Retinal pigment epithelial cell (primary cell): ENCODE results near the gene SMCO3.

Experiments used
- DNase-seq: peaks from one replicate; pipeline ENCODE4 v3.0.0-alpha.2; 2010; ENCODE audit warnings: low read depth
- H3K4me3 ChIP-seq: 2 replicates; pipeline ENCODE4 v1.5.1; 2011; ENCODE audit warnings: mild to moderate bottlenecking, low read length, control low read depth, moderate library complexity
- TF ChIP-seq, protein P1 (sequence below): conservative IDR thresholded peaks from 2 replicates; pipeline ENCODE4 v1.5.1; 2011; ENCODE audit warnings: low read depth, low read length, control low read depth, inconsistent platforms

Gene SMCO3

DNA sequence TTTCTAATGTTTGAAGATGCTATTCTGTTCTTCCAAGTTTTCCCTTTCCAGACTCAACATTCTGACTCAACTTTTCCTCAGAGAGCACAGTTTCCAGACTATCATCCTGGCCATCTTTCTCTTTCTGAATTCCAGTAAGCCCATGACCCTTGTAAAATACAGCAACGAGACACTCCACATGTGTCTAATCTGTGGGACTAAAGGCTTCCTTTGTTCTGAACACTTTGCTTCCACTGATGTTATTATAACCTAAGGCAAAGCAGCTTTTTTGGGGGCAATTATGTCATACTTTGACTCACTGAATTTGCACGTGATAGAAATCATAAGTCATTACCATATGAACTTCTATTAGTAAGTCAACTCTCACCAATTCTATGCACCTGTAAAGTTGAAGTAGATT lies 35.7 kb upstream of the SMCO3 start:
- TF ChIP-seq, protein P1, sequence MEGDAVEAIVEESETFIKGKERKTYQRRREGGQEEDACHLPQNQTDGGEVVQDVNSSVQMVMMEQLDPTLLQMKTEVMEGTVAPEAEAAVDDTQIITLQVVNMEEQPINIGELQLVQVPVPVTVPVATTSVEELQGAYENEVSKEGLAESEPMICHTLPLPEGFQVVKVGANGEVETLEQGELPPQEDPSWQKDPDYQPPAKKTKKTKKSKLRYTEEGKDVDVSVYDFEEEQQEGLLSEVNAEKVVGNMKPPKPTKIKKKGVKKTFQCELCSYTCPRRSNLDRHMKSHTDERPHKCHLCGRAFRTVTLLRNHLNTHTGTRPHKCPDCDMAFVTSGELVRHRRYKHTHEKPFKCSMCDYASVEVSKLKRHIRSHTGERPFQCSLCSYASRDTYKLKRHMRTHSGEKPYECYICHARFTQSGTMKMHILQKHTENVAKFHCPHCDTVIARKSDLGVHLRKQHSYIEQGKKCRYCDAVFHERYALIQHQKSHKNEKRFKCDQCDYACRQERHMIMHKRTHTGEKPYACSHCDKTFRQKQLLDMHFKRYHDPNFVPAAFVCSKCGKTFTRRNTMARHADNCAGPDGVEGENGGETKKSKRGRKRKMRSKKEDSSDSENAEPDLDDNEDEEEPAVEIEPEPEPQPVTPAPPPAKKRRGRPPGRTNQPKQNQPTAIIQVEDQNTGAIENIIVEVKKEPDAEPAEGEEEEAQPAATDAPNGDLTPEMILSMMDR: no peak
- no peak for DNase-seq
- H3K4me3 ChIP-seq: no peak overlapping the region

DNA sequence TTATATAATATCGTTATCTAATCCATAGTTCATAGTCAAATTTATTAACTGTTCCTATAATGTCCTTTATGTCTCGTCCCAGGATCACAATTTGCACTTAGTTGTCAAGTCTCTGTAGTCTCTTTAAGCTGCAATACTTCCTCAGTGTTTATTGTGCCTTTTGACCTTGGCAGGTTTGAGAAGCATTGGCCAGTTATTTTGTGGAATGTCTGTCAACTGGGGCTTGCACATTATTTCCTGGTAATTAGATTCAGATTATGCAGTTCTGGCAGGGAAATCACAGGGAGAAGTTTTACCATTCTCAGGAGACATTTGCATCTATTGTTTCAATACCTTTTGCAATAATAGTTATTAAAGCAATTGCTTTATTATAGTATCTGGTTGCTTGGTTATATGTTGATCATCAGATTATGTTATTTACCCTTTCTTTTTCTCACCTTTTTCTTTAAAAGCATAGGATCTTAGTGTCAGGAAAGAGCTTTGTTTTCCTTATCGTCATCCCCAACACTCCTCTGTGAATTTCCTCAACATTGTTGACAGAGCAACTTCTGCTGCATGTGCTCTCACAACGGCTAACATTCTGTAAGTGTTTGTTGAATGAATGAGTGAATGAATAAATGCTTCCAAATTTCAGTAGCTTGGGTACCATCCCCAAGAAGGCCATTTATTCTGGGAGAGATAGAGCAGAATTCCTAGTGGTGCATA lies 33.0 kb upstream of the SMCO3 start:
- DNase-seq: no peak
- TF ChIP-seq, protein P1: no peak
- H3K4me3 ChIP-seq: no peak overlapping the region

DNA sequence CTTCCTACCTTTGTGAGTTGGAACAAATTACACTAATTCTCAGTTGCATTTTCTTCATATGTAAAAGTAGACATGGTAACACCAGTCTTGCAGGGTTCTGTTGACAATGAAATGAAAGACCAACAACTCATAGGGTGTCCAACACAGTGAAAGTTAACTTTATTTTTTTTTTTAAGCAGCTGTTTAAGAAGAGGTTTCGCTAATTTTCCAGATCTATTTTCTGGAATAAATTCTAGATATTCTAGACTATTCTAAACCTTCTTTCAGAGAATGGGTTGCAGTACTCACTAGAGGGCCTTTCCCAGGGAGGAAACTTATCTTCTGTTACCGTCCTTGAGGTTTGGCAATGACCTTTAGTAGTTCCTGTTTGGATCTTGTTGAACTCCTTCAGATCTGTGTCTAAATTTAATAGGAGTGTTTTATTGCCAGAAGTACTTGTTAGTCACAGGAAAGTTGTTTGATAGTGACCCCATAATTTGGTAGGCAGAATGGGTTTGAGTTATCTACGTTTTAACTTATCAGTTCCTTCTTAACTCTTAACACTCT lies 32.1 kb upstream of the SMCO3 start:
- no peak for DNase-seq
- TF ChIP-seq, protein P1: no peak
- H3K4me3 ChIP-seq: no peak overlapping the region

DNA sequence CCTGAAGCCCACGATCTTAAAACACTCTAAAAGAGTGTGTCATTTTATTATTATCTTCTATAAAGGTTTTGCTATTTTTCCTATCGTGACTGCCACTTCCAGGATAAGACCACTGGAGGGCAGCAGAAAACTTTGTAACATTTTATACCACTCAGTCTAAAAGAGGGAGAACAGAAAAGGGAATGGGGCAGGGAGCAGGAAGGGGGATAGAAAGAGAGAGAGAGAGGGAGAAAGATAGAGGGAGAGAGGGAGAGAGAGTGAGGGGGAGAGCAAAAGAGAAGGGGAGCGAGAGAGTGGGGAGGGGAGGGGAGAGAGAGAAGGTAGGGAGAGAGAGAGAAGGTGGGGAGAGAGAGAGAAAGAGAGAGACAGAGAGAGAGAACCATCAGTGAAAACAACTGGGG lies 31.4 kb upstream of the SMCO3 start:
- TF ChIP-seq, protein P1: peak; percentile 71

DNA sequence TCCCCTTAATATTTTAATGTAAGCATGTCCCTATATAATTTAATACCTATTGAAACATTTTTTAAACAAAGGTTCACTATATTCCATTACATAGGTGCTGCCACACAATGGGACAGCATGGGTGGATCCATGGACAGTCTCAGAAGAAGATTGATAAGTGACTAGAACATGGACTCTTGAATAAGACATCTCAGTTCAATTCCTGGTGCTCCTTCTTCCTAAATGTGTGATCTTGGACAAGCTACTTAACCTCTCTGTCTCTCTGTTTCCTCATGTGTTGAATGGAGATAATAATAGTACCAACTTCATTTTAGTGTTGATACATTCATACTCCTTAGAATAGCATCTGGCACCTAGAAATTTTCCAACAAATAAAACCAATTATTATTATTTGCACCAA lies 30.4 kb upstream of the SMCO3 start:
- TF ChIP-seq, protein P1: no peak
- DNase-seq: no peak
- H3K4me3 ChIP-seq: no peak overlapping the region

More for the DNA sequence above, 31.4 kb upstream of the SMCO3 start:
- DNase-seq: no peak
- H3K4me3 ChIP-seq: no peak overlapping the region

DNA sequence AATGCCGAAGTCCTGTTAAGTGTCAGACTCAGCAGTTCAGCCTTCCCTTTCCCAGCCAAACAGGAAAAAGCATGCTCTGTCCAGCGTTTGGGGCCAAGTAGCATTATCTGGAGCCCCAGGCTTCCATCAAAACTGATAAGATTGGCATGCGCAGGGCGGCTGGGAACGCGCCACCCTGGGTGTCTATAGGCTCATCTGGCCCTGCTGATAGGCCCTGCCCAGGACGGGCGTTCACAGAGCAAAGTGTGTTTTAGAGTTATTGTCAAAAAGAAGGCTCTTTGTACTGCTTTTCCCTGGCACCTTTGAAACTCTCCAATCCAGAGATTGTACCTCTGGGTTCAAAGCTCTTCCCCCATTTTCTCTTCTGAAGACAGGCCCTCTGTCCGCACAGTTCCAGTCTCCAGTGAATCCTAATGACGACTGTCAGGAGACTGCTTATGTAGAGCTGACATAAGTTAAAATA lies 29.5 kb upstream of the SMCO3 start, which contains the start of gene ART4:
TSS of gene ART4 (minus strand) at position 102 of the 463 bp plus-strand sequence. CDS start 413 bp downstream, outside the sequence.
- DNase-seq: no peak
- no peak within 1 kb of the TSS for H3K4me3 ChIP-seq
- TF ChIP-seq, protein P1: no peak

DNA sequence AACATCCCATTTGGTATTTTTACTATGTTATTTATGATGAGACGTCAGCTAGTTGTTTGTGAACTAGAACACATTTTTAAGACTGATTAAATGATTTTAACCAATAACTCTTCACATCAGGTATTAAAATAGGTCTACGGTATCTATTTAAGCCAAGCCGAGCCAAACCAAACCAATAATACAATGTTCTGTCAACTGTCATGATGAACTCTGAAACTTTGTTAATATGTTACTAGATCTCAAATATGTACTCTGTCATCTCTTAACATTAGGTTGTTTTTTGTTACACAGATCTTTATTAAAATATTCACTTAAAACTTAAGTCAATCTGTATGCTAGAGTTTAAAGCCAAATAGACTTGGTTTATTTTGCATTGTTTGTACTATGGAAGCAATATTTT lies 28.3 kb upstream of the SMCO3 start:
- DNase-seq: no peak
- TF ChIP-seq, protein P1: no peak

More for the DNA sequence above, 28.3 kb upstream of the SMCO3 start:
- H3K4me3 ChIP-seq: no peak overlapping the region
